GM12878 (cell line): ENCODE data around the gene MAPK13. TPM values are rescaled to one million over a fixed set of nuclear protein-coding genes. Genes with fewer than 3 reads are reported as not detected.
A peak's percentile ranks its signal among the peaks of the same experiment; 100 is the strongest.

ENCODE experiments used
- CTCF ChIP-seq, 3 experiments: IDR thresholded peaks in 2 of 3; conservative IDR thresholded peaks in 1 of 3; 2 replicates each; pipeline ENCODE4 v1.5.1; 2011; ENCODE audit warnings: low read depth in 3 of 3, low read length in 3 of 3, mild to moderate bottlenecking in 3 of 3, control low read depth in 2 of 3, moderate library complexity in 2 of 3, inconsistent platforms in 1 of 3, mixed read lengths in 1 of 3; ENCODE audit not compliant: control insufficient read depth in 2 of 3, insufficient read depth in 1 of 3; ENCODE audit errors: extremely low read depth in 1 of 3
- HDGF ChIP-seq: fragments of 450-650 bp; IDR thresholded peaks from 2 replicates; pipeline ENCODE4 v1.6.1; 2016; ENCODE audit warnings: antibody characterized with exemption
- KAT2A ChIP-seq: conservative IDR thresholded peaks from 2 replicates; pipeline ENCODE4 v1.6.1; 2011; ENCODE audit warnings: low read depth, low read length; ENCODE audit not compliant: control insufficient read depth
- POLR2A ChIP-seq: IDR thresholded peaks from 2 replicates; pipeline ENCODE4 v1.6.1; 2011; ENCODE audit warnings: low read depth, mild to moderate bottlenecking, low read length
- RUNX3 ChIP-seq: IDR thresholded peaks from 2 replicates; pipeline ENCODE4 v1.6.1; 2012; ENCODE audit warnings: low read length, inconsistent platforms
- SPI1 ChIP-seq: IDR thresholded peaks from 2 replicates; pipeline ENCODE4 v1.6.1; 2011; ENCODE audit warnings: low read depth, mild to moderate bottlenecking, low read length, moderate library complexity, borderline replicate concordance; ENCODE audit not compliant: insufficient read depth
- TARDBP ChIP-seq: IDR thresholded peaks from 2 replicates; pipeline ENCODE4 v1.6.1; 2016; ENCODE audit warnings: borderline replicate concordance
- WRNIP1 ChIP-seq: IDR thresholded peaks from 2 replicates; pipeline ENCODE4 v1.6.1; 2011; ENCODE audit warnings: low read depth, low read length, improper control_type of control experiment, borderline replicate concordance
- polyA plus RNA-seq, 11 experiments: library from polyadenylated mRNA; depleted of rRNA in 4 of 11; unstranded in 6 of 11; stranded (reverse) in 5 of 11; fragments of >200 nt; fragmentation: Nextera tagmentation in 4 of 11; fragmentation: Illumina TruSeq in 1 of 11; extraction: Ambion mirVana in 4 of 11; extraction: Trizol in 1 of 11; gene quantifications; 1 replicate in 1 of 11; 2 replicates in 10 of 11; pipeline versions ENCODE4 v1.2.1 to v1.2.3, GENCODE V29; 2011 to 2016; ENCODE audit warnings: inconsistent platforms in 2 of 11, missing spikeins in 2 of 11, low read depth in 1 of 11
- total RNA-seq, 4 experiments: library from RNA; depleted of rRNA in 3 of 4; stranded (reverse); fragments of >200 nt in 3 of 4; fragmentation: Illumina TruSeq in 1 of 4; extraction: Trizol in 1 of 4; gene quantifications; 2 replicates each; pipeline versions ENCODE4 v1.2.1 to v1.2.3, GENCODE V29; 2013 to 2021

MAPK13 gene
- total and polyA plus RNA-seq, 10 of the 15 experiments (the other 5 are each of a cell fraction or from before 2014, with no cell fraction given) = 1.8 to 48.0 (median 37.5) TPM

GRCh38 chr6:36120979-36121786 is 9.1 kb upstream of the MAPK13 start (continued):
- TF ChIP-seq CTCF (IDR thresholded peaks at IDR 0.05 in 2 of 3, conservative IDR thresholded peaks at IDR 0.05 in 1 of 3; ENCODE audit: control insufficient read depth in 2 of 3, extremely low read depth in 1 of 3, insufficient read depth in 1 of 3, low read depth in 3 of 3, low read length in 3 of 3) (0 out of 6 replicates have a peak, but pooled peaks of 1 of the 3 experiments have one; percentile 8), SPI1 (no peak), WRNIP1 (no peak), TARDBP (0 out of 2 replicates have a peak, but pooled peaks have one; percentile 33), POLR2A (0 out of 2 replicates have a peak, but pooled peaks have one; percentile 47), KAT2A (no peak), HDGF (0 out of 2 replicates have a peak, but pooled peaks have one; percentile 37), RUNX3 (no peak)
